HUES64 (cell line): ENCODE measurements around the gene DNAJA3.

Experiments used
- H3K27ac ChIP-seq: 2 replicates; pipeline ENCODE4 v1.7.0; 2013; ENCODE audit warnings: low read depth, low read length, inconsistent platforms
- H3K27me3 ChIP-seq: 2 replicates; pipeline ENCODE4 v1.6.1; 2013; ENCODE audit warnings: mild to moderate bottlenecking, low read length; ENCODE audit not compliant: insufficient read depth
- H3K36me3 ChIP-seq: 2 replicates; pipeline ENCODE4 v1.6.1; 2013; ENCODE audit warnings: mild to moderate bottlenecking, low read length; ENCODE audit not compliant: insufficient read depth
- H3K4me1 ChIP-seq: 2 replicates; pipeline ENCODE4 v1.6.1; 2013; ENCODE audit warnings: mild to moderate bottlenecking, low read length, moderate library complexity; ENCODE audit not compliant: insufficient read depth
- H3K4me3 ChIP-seq: 2 replicates; pipeline ENCODE4 v1.5.1; 2013; ENCODE audit warnings: mild to moderate bottlenecking, low read length, moderate library complexity
- H3K9ac ChIP-seq: 2 replicates; pipeline ENCODE4 v1.6.1; 2013; ENCODE audit warnings: mild to moderate bottlenecking, low read depth, low read length
- H3K9me3 ChIP-seq: 2 replicates; pipeline ENCODE4 v1.6.1; 2013; ENCODE audit warnings: low read depth, low read length; ENCODE audit not compliant: insufficient read depth
- WGBS: fragments of 150-250, 120-280 bp; methylation state at CpG from one replicate; pipeline ENCODE4 v1.1.7; 2013; ENCODE audit warnings: missing lambda C conversion rate; 5-methylcytosine and 5-hydroxymethylcytosine counted together

DNAJA3 gene

DNA sequence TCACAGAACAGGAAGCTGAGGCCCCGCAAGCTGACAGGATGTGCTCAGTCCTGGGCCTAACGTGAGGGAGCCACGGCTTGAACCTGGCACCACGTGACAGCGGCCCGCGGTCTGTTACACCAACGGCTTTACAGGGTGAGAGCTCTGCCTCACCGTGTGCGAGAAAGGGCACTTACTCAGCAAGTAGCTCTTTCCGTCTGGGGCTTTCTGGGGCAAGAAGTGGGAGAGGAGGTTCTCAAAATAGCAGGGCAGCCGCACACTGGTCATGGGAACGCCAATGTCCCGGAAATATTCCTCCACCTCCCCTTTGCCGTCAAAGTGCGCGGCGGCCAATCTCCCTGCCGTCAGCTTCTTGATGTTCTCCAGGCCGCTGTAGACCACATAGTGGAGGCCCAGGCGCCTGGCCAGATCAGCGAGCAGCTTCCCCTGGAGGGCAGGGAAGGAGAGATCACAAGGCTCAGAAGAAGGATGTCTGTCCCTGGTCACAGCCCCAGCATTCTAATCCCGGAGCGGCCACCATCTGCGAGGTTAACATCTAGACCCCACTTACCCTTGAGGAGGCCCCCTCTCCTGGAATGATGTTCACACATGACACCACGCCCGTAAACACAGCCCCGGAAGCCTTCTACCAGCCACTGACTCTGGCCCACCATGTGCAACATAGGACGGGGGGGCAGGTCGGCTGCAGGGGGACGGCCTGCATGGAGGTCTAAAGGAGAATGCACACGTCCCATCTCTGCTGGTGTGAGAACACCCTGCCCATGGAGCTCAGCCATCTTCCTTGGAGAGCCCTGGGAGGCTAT lies 40.5 kb downstream of the DNAJA3 start:
- Histone ChIP-seq H3K36me3 (peaks cover 56% of the 10 kb centered on the region), H3K9me3 (no peaks in the 10 kb centered on the region), H3K27ac (no peak overlapping the region), H3K9ac (no peak overlapping the region), H3K4me3 (no peak overlapping the region), H3K4me1 (peaks cover 4% of the 10 kb centered on the region; the same call in 1 of the 2 replicates), H3K27me3 (no peaks in the 10 kb centered on the region)
- 96% methylated on average over 32 of the region's 32 CpGs for WGBS

DNA sequence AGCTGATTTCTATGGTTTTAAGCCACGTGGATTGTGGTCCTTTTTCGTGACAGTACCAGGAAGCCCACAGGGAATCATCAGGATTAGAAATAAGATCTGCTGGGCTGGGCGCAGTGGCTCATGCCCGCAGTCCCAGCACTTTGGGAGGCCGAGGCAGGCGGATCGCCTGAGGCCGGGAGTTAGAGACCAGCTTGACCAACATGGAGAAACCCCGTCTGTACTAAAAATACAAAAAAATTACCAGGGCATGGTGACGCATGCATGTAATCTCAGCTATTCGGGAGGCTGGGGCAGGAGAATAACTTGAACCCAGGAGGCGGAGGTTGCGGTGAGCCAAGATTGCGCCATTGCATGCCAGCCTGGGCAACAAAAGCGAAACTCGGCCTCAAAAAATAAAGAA lies 42.2 kb downstream of the DNAJA3 start:
- 96% methylated on average over 16 of the region's 16 CpGs for WGBS
- Histone ChIP-seq H3K9ac (no peak overlapping the region), H3K4me3 (no peak overlapping the region), H3K27ac (no peak overlapping the region), H3K4me1 (no peaks in the 10 kb centered on the region), H3K27me3 (no peaks in the 10 kb centered on the region), H3K36me3 (peaks cover 61% of the 10 kb centered on the region), H3K9me3 (no peaks in the 10 kb centered on the region)

DNA sequence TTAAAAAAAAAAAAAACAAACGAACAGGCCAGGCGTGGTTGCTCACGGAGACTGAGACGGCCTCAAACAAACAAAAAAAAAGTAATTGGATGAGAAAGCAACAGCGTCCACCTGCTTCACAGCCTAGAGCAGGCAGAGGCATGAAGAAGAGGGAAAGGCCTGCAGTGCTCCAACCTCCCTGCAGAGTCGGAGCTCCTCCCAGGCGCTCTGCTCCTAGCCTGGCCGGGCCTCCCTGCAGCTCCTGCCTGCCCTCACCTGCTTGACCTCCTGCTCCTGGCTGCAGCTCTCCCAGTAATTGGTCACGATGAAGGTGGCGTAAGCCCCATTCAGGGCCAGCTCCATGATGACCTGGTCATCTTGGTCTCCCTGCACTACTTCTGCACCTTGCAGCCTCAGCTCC lies 43.3 kb downstream of the DNAJA3 start:
- peaks cover 53% of the 10 kb centered on the region for H3K36me3 ChIP-seq

DNA sequence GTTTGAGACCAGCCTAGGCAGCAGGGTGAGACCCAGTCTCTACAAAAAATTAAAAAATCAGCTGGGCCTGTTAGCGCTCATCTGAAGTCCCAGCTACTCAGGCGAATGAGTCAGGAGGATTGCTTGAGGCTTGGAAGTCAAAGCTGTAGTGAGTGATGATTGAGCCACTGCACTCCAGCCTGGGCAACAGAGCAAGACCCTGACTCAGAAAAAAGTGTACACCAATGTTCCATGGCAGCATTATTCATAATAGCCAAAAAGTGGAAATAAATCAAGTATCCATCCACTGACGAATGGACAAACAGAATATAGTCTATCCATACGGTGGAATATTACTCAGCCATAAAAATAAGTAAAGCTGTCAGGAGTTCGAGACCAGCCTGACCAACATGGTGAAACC lies 46.2 kb downstream of the DNAJA3 start:
- Histone ChIP-seq H3K27me3 (0 out of 2 replicates have a peak, but pooled peaks cover 5% of the 10 kb centered on the region), H3K36me3 (peaks cover 30% of the 10 kb centered on the region), H3K9ac (no peak overlapping the region), H3K4me3 (no peak overlapping the region), H3K27ac (no peak overlapping the region), H3K9me3 (peaks cover 5% of the 10 kb centered on the region; the same call in 1 of the 2 replicates), H3K4me1 (no peaks in the 10 kb centered on the region)
- 97% methylated on average over 5 of the region's 5 CpGs for WGBS

More for the DNA sequence above, 43.3 kb downstream of the DNAJA3 start:
- no peaks in the 10 kb centered on the region for H3K4me1 ChIP-seq
- H3K9ac ChIP-seq: no peak overlapping the region
- 94% methylated on average over 10 of the region's 10 CpGs for WGBS
- no peaks in the 10 kb centered on the region for H3K27me3 ChIP-seq
- H3K9me3 ChIP-seq: no peaks in the 10 kb centered on the region
- H3K27ac ChIP-seq: no peak overlapping the region
- H3K4me3 ChIP-seq: no peak overlapping the region

DNA sequence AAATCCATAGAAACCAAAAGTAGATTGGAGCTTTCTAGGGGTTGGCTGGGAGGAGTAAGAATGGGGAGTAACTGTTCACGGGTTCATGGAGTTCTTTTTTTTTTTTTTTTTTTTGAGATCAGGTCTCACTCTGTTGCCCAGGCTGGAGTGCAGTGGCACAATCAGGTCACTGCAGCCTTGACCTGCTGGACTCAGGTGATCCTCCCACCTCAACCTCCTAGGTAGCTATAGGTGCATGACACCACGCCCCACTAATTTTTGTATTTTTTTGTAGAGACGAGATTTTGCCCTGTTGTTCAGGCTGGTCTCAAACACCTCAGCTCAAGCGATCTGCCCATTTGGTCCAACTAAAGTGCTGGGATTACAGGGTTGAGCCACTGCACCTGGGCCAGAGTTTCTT lies 47.2 kb downstream of the DNAJA3 start:
- no peaks in the 10 kb centered on the region for H3K4me1 ChIP-seq
- no peak overlapping the region for H3K27ac ChIP-seq
- peaks cover 5% of the 10 kb centered on the region; the same call in 1 of the 2 replicates for H3K9me3 ChIP-seq
- H3K9ac ChIP-seq: no peak overlapping the region
- 64% methylated on average over 4 of the region's 4 CpGs for WGBS
- H3K4me3 ChIP-seq: 0 out of 2 replicates have a peak overlapping the region, but pooled peaks have one; percentile 71
- peaks cover 22% of the 10 kb centered on the region for H3K36me3 ChIP-seq
- H3K27me3 ChIP-seq: 0 out of 2 replicates have a peak, but pooled peaks cover 5% of the 10 kb centered on the region

DNA sequence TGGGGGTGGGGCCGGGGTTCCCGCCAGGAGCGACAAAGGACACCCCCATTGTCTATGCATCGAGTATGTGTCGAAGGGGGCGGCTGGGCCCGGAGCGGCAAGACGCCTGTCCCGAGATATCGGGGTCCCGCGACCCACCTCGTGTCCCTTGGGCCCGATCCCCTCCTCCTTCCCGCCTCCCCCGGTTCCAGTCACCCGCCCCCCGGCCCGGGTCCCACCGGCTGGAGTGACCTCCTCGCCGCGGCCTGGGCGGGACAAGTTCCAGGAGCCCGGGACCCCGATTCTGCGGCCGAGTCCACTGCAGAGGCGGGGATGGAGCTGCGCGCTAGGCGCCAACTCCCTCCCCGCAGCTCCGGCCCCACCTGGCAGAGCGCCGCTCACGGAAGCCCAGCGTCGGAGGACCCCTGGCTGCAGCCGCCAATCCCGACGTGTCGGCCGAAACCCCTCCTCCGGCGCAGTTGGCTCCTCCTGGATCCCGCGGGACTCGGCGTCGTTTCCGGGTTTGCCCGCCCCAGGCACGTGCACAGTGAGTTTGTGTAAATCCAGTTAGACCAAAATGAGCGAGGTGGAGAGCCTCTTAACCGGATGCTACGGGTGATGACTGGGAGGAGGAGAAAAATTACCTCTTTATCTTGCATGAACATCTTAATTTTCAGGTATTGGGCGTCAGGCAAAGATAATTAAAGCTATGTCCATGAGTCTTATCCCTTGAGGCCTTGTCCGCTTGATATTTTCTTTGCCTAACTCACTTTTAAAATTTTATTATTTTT lies 48.7 kb downstream of the DNAJA3 start, which contains the start of gene NMRAL1:
Gene NMRAL1 (minus strand): TSS at position 434 of the 770 bp plus-strand sequence. CDS start 493 bp downstream, outside the sequence.
- H3K9ac ChIP-seq: peak within 1 kb of the TSS; percentile 84
- H3K27me3 ChIP-seq: 0 out of 2 replicates have a peak, but pooled peaks cover 5% of the 10 kb centered on the region
- H3K36me3 ChIP-seq: peaks cover 9% of the 10 kb centered on the region
- peaks cover 5% of the 10 kb centered on the region; the same call in 1 of the 2 replicates for H3K9me3 ChIP-seq
- peak within 1 kb of the TSS; percentile 72 for H3K27ac ChIP-seq
- H3K4me1 ChIP-seq: no peaks in the 10 kb centered on the region
- WGBS: 4% methylated on average over 60 of the region's 60 CpGs
- H3K4me3 ChIP-seq: peak within 1 kb of the TSS; percentile 71

DNA sequence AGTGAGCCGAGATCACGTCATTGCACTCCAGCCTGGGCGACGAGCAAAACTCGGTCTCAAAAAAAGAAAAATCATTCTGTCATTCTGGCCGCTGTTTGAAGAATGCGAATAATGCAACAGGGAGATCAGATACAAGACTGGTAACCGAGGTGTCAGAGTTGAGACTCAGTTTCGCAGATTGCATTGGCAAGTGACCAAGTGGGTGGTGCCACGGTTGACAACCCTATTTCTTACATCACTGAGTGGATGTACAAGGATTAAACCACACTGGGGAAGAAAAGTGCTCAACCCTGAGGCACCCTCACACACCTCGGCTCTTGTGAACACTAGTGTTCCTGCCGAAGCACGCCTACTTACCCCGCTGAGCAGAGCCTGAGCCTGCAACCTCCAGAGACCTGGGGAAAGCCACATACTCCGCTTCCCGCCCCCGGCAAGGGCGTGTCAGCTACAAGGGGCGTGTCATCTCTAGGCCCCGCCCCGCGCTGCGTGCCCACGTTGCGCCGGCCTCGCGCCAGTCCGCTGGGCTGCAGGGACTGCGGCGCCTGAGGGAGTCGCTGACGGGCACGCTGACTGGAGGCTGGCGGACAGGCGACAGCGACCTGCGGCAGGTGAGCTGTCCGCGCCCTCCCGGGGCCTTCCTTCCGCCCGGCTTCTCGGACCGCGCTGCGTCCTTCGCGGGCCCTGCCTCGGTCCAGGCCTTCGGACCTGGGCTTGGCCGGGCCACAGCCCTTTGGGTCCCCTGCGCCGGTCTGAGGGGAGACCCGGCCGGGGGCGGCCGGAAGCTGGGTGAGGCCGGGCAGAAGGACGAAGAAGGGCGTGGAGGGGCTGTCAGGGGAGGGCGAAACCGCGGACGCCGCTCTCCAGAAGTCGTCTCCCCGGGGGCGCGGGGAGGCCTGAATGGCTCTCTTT lies 50.5 kb downstream of the DNAJA3 start, which contains the start of gene HMOX2:
Gene HMOX2 (plus strand): TSS at position 519 of the 909 bp plus-strand sequence. CDS start 29,127 bp downstream, outside the sequence.
- Histone ChIP-seq H3K27ac (no peak within 1 kb of the TSS), H3K4me1 (no peaks in the 10 kb centered on the region)
- WGBS: 12% methylated on average over 70 of the region's 70 CpGs

DNA sequence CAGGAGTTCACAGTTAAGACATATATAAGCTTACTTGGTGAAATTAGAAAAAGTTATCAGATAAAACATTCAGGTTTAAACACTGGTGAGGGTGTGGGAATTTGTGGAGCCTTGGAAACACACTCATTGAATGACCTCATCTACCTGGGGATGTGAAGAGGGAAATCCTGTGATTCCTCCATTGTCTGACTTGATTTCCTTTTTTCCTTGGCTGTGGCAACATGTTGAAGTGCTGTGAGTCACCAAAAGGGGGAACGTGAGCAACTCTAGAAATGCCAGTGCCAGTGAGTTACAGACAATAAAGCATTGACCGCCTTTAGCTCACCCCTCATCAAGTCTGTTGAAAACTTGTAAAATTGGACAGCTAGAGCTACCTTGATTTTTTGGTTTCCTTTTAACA lies 52.3 kb downstream of the DNAJA3 start:
- H3K9ac ChIP-seq: no peak overlapping the region
- no peak overlapping the region for H3K27ac ChIP-seq

More for the DNA sequence above, 50.5 kb downstream of the DNAJA3 start, which contains the start of gene HMOX2:
- H3K4me3 ChIP-seq: peak within 1 kb of the TSS; percentile 67
- 0 out of 2 replicates have a peak within 1 kb of the TSS, but pooled peaks have one; percentile 22 for H3K9ac ChIP-seq
- peaks cover 5% of the 10 kb centered on the region; the same call in 1 of the 2 replicates for H3K9me3 ChIP-seq
- H3K27me3 ChIP-seq: 0 out of 2 replicates have a peak, but pooled peaks cover 5% of the 10 kb centered on the region
- H3K36me3 ChIP-seq: peaks cover 5% of the 10 kb centered on the region

DNA sequence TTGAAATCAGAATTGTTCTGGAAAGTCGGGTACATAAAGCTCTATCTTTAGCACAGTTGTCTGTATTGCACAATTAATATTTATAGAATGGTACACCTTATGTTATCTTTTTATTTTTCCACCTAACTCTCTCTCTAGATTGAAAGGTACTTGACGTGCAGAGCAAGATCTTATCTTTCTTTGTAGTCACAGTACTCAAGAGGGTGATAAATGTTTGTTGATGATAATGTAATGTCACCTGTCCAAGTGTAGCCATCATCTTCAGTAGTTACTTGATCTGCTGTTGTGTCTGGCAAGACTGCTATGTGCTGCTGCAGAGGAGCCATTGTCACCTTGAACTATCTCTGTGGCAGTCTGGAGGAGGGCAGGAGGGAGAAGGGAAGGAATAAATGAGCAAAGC lies 55.9 kb downstream of the DNAJA3 start:
- peaks cover 7% of the 10 kb centered on the region; the same call in 1 of the 2 replicates for H3K36me3 ChIP-seq
- 93% methylated on average over 2 of the region's 2 CpGs for WGBS

More for the DNA sequence above, 52.3 kb downstream of the DNAJA3 start:
- 69% methylated on average over 2 of the region's 2 CpGs for WGBS
- peaks cover 5% of the 10 kb centered on the region; the same call in 1 of the 2 replicates for H3K9me3 ChIP-seq
- 0 out of 2 replicates have a peak, but pooled peaks cover 5% of the 10 kb centered on the region for H3K27me3 ChIP-seq
- no peaks in the 10 kb centered on the region for H3K36me3 ChIP-seq
- H3K4me3 ChIP-seq: no peak overlapping the region
- no peaks in the 10 kb centered on the region for H3K4me1 ChIP-seq

DNA sequence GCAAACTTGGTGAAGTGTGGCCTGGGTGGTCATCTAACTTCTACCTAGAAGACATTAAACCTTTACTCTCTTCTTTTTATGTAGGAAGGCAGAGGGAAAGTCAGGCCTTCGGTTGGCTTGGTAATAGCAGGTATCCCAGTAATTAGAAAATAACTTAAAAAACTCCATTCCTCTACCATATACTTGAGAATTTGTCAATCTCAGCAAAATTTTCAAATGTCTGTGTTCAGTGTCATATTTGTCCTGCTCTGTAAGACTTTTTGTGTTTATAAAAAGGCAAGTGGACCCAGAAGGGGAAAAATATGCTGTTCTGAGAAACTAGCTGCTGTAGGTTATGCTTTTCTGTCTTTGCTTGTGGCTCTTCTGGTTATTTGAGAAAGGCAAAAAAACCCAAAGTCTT lies 56.3 kb downstream of the DNAJA3 start:
- no CpG with 5 or more reads among the region's 1 CpG for WGBS
- Histone ChIP-seq H3K27me3 (no peaks in the 10 kb centered on the region), H3K9ac (no peak overlapping the region), H3K4me1 (no peaks in the 10 kb centered on the region), H3K36me3 (peaks cover 7% of the 10 kb centered on the region; the same call in 1 of the 2 replicates), H3K4me3 (no peak overlapping the region), H3K9me3 (no peaks in the 10 kb centered on the region), H3K27ac (no peak overlapping the region)

More for the DNA sequence above, 55.9 kb downstream of the DNAJA3 start:
- Histone ChIP-seq H3K9me3 (no peaks in the 10 kb centered on the region), H3K4me3 (no peak overlapping the region), H3K27me3 (no peaks in the 10 kb centered on the region), H3K9ac (no peak overlapping the region), H3K27ac (no peak overlapping the region), H3K4me1 (no peaks in the 10 kb centered on the region)
